ENCODE measurements around the gene SCN9A.
A peak's percentile ranks its signal among the peaks of the same experiment; 100 is the strongest.

SCN9A gene

DNA sequence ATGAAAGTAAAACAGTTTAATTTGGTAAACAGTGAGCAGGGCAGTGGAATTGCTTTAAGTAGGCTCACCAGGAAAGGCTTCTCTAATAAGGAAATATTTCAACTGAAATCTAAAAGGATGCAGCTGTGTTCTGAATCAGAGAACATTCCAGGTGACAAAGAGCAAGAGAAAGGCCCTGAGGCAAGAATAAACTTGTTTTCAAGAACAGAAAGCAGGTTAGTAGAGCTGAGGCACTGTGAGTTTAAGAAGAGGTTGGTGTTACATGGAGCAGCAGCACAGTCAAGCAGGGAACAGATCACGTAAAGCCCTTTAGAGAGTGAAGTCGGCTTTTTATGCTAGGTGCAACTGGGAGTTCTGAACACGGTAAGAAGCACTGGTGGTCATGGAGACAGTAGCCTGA, 191.0 kb downstream of the SCN9A start:
- TF ChIP-seq, protein P1, sequence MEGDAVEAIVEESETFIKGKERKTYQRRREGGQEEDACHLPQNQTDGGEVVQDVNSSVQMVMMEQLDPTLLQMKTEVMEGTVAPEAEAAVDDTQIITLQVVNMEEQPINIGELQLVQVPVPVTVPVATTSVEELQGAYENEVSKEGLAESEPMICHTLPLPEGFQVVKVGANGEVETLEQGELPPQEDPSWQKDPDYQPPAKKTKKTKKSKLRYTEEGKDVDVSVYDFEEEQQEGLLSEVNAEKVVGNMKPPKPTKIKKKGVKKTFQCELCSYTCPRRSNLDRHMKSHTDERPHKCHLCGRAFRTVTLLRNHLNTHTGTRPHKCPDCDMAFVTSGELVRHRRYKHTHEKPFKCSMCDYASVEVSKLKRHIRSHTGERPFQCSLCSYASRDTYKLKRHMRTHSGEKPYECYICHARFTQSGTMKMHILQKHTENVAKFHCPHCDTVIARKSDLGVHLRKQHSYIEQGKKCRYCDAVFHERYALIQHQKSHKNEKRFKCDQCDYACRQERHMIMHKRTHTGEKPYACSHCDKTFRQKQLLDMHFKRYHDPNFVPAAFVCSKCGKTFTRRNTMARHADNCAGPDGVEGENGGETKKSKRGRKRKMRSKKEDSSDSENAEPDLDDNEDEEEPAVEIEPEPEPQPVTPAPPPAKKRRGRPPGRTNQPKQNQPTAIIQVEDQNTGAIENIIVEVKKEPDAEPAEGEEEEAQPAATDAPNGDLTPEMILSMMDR (conservative IDR thresholded peaks at IDR 0.05; ENCODE audit: low read depth, low read length), result no peak
- H3K4me3 ChIP-seq (ENCODE audit: low read length), result no peak overlapping the region
- DNase-seq (ENCODE audit: low read depth), result no peak

DNA sequence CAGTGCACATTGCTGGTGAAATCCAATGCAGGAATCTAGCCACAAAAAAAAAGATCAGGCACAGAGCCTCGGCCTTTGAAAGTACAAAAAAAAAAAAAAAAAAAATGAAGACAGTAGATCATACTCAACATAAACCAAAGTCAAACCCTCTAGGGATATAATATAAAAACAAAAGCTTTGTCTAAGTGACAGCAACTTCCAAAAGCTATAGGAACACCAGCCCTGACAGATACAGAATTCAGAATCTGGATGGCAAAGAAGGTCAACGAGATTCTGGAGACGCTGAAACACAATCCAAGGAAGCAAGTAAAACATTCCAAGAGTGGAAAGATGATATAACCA, 194.0 kb downstream of the SCN9A start:
- no peak for DNase-seq (ENCODE audit: low read depth)
- H3K4me3 ChIP-seq (ENCODE audit: low read length), result no peak overlapping the region
- TF ChIP-seq, protein P1 (conservative IDR thresholded peaks at IDR 0.05; ENCODE audit: low read depth, low read length), result no peak

DNA sequence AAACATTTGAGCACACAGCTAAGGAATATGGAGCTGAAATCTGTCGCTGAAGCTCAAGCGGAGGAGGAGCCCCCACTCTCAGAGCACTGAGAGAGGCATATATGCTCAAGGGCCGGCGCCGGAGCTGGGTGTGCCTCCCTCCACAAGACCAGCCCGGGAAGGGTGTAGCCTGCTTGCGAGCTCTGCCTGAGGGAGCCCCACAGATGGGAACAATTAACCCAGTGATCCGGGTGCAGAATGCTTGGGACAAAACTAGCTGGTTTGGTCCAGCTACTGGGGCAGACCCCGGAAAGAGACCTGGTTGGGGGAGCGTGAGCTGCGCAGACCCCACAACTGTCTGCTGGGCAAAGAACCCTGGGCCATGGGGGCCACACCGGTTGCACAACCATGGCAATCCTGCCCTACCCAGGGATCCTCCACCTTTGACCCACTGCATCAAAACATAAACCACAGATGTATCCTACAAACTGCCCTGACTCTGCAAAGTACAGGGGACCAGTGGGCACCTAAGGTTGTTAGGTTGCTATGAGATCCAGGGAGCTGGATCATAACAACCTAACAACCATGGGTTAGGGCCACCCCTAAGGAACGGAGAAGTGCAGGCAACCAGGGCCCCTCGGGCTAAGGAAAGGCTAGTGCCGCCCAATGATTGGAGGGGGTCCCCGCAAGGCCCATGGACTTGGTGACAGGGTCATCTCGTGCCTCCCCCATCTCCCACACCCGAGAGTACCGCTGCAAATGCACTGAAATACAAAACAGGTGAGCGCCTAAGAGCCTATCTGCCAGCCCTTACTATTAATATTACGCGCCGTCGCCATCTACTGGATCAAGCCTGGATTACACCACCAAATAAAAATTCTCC, 194.6 kb downstream of the SCN9A start:
- DNase-seq (ENCODE audit: low read depth), result no peak
- H3K4me3 ChIP-seq (ENCODE audit: low read length), result no peak overlapping the region
- TF ChIP-seq, protein P1 (conservative IDR thresholded peaks at IDR 0.05; ENCODE audit: low read depth, low read length), result peak; percentile 72

DNA sequence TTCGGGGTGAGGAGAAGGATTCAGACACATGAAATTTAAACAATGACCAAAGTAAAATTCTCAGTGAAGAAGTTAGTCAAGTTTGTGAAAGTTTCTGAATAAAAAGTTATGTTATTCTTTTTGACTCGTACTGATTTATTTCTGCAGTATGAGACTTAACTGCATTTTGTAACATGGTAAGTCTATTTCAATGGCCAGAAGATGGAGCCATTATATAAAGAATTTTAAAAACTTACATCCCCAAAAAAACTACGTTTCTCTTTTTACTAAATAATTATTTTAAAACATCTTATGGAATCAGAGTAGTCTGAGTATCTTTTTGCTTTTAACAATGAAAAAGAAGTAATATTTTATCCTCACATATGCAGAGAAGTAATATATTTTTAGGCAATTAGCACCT, 196.5 kb downstream of the SCN9A start:
- DNase-seq (ENCODE audit: low read depth), result no peak
- no peak overlapping the region for H3K4me3 ChIP-seq (ENCODE audit: low read length)
- TF ChIP-seq, protein P1 (conservative IDR thresholded peaks at IDR 0.05; ENCODE audit: low read depth, low read length), result peak; percentile 25

DNA sequence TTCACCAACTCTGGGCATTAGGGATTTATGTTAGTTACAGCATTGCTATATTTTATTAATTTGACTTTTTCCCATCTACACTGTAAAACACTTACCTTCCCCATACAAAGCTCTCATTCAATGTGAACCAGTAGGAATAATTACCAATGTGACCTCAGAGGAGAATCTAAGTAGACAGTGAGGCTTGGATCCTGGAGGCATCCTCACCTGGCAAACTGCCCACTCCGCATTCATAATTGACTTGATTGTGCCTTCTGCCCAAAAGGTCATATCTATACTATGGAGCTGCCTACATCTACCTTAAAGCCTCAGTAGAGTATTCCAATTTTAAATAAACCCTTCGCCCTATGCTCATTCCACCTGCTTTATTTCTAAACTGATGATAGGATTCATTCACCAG, 202.5 kb downstream of the SCN9A start:
- DNase-seq (ENCODE audit: low read depth), result no peak
- TF ChIP-seq, protein P1 (conservative IDR thresholded peaks at IDR 0.05; ENCODE audit: low read depth, low read length), result no peak
- H3K4me3 ChIP-seq (ENCODE audit: low read length), result no peak overlapping the region

DNA sequence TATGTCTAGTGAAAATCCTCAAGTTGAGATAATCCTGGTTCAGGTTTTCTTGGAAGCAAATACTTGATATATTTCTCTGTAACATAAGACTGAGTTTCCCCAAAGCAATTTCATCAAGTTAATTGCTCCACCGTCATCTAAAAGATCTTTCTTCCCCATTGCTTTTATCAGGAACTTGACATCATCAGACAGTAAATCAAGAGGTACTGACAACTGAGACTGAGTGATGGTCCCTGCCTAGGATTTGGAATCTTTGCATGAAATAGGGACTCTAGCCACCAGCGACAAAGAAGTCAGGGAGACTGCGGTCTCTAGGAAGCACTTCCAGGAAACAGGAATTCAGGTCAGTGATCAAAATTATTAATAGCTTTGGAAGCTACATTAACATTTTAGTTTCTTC, 204.5 kb downstream of the SCN9A start:
- TF ChIP-seq, protein P1 (conservative IDR thresholded peaks at IDR 0.05; ENCODE audit: low read depth, low read length), result no peak
- DNase-seq (ENCODE audit: low read depth), result no peak
- no peak overlapping the region for H3K4me3 ChIP-seq (ENCODE audit: low read length)

DNA sequence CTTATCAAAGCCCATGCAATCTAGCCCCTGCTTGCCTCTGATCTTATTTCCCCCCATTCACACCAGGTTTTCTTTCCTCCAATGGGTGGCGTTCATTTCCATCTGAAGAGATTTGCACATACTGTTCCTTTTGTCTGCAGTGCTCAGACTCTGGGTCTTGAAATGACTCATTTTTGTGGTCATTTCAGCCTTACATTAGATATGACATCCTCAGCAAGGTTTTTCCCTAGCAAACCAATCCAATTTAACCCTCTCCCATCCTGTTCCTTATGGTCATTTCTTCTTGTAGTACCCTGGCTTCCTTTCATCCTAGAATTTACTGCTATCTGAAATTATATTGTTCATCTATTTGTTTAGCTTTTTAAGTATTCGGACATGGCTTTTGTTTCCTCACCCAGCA, 205.4 kb downstream of the SCN9A start:
- no peak overlapping the region for H3K4me3 ChIP-seq (ENCODE audit: low read length)
- TF ChIP-seq, protein P1 (conservative IDR thresholded peaks at IDR 0.05; ENCODE audit: low read depth, low read length), result no peak
- peak; percentile 22 for DNase-seq (ENCODE audit: low read depth)
